ENCODE measurements around the gene NPSR1. TPM values are rescaled to one million over a fixed set of nuclear protein-coding genes. Genes with fewer than 3 reads are reported as not detected.

The NPSR1 gene
- total RNA-seq, 4 donors from 2014 or later = not detected

- intact Hi-C loops (cut with DNase I; ENCODE audit: low total_unique reads) (no loop called here), in situ Hi-C loops (cut with MboI; ENCODE audit: low sequenced_read_pairs in 4 of 4) (no loop called here)
- Histone ChIP-seq H3K9me3 (no peaks in the 10 kb centered on the region), H3K27ac (no peak overlapping the region), H3K27me3 (no peaks in the 10 kb centered on the region), H3K4me1 (no peaks in the 10 kb centered on the region), H3K4me3 (no peak overlapping the region), H3K36me3 (no peaks in the 10 kb centered on the region)
- TF ChIP-seq POLR2A (IDR thresholded peaks at IDR 0.05) = no peak
- TF ChIP-seq, protein P1, sequence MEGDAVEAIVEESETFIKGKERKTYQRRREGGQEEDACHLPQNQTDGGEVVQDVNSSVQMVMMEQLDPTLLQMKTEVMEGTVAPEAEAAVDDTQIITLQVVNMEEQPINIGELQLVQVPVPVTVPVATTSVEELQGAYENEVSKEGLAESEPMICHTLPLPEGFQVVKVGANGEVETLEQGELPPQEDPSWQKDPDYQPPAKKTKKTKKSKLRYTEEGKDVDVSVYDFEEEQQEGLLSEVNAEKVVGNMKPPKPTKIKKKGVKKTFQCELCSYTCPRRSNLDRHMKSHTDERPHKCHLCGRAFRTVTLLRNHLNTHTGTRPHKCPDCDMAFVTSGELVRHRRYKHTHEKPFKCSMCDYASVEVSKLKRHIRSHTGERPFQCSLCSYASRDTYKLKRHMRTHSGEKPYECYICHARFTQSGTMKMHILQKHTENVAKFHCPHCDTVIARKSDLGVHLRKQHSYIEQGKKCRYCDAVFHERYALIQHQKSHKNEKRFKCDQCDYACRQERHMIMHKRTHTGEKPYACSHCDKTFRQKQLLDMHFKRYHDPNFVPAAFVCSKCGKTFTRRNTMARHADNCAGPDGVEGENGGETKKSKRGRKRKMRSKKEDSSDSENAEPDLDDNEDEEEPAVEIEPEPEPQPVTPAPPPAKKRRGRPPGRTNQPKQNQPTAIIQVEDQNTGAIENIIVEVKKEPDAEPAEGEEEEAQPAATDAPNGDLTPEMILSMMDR (IDR thresholded peaks at IDR 0.05 in 4 of 5, conservative IDR thresholded peaks at IDR 0.05 in 1 of 5) = no peak
- ATAC-seq = no peak
- no peak for DNase-seq
Observed at GRCh38 chr7:34886856-34887255, 228.8 kb downstream of the NPSR1 start.

DNA sequence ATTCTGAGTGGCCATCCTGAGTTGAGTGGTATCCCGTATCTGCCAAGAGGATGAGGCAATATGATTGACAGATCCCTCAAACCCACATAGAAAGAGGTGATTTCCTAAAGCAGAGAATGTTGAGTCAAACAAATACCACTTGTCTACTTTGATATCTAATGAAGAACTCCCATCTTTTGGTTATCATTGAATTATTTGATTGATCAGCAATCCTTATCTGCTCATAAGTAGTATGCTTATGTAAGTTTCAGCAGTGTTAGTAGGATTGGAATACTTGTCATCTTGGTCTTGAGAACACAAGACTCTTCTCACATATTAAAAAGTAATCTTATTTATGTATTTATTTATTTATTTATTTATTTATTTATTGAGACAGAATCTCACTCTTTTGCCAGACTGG, 231.9 kb downstream of the NPSR1 start:
- Histone ChIP-seq H3K4me3 (no peak overlapping the region), H3K27me3 (no peaks in the 10 kb centered on the region)
- intact Hi-C loops (cut with DNase I; ENCODE audit: low total_unique reads) = no loop called here

GRCh38 chr7:34895202-34895601, 237.2 kb downstream of the NPSR1 start:
- H3K9me3 ChIP-seq = no peaks in the 10 kb centered on the region
- no peak overlapping the region for H3K4me3 ChIP-seq
- DNase-seq (no peak), ATAC-seq (no peak)
- H3K27ac ChIP-seq = no peak overlapping the region
- H3K4me1 ChIP-seq = no peaks in the 10 kb centered on the region
- H3K27me3 ChIP-seq = no peaks in the 10 kb centered on the region
- intact Hi-C loops (cut with DNase I; ENCODE audit: low total_unique reads) (no loop called here), in situ Hi-C loops (cut with MboI; ENCODE audit: low sequenced_read_pairs in 4 of 4) (no loop called here)
- H3K36me3 ChIP-seq = no peaks in the 10 kb centered on the region
- TF ChIP-seq, protein P1 (IDR thresholded peaks at IDR 0.05 in 4 of 5, conservative IDR thresholded peaks at IDR 0.05 in 1 of 5) = no peak
- TF ChIP-seq POLR2A (IDR thresholded peaks at IDR 0.05) = no peak

More for the DNA sequence above, 231.9 kb downstream of the NPSR1 start:
- no peak for TF ChIP-seq POLR2A (IDR thresholded peaks at IDR 0.05)
- TF ChIP-seq, protein P1 (IDR thresholded peaks at IDR 0.05 in 4 of 5, conservative IDR thresholded peaks at IDR 0.05 in 1 of 5) = no peak
- DNase-seq = no peak
- no peak for ATAC-seq
- no peaks in the 10 kb centered on the region for H3K4me1 ChIP-seq
- no peaks in the 10 kb centered on the region for H3K9me3 ChIP-seq
- in situ Hi-C loops (cut with MboI; ENCODE audit: low sequenced_read_pairs in 4 of 4) = no loop called here
- no peaks in the 10 kb centered on the region for H3K36me3 ChIP-seq
- no peak overlapping the region for H3K27ac ChIP-seq
